NCI-H526 (cell line): ENCODE data around the gene ANKRD33B.
"Not testable (repeated sequence)": the region's sequence is repeated elsewhere in the genome, so short reads cannot be mapped to it uniquely, and the experiment has no call there.

Experiments used
- DNase-seq, 2 experiments: peaks; one replicate each; lab custom pipeline; 2025; lab: John Stamatoyannopoulos, UW

The ANKRD33B gene

GRCh38 chr5:10593531-10594181, 29.8 kb downstream of the ANKRD33B start:
- no peak for DNase-seq

DNA sequence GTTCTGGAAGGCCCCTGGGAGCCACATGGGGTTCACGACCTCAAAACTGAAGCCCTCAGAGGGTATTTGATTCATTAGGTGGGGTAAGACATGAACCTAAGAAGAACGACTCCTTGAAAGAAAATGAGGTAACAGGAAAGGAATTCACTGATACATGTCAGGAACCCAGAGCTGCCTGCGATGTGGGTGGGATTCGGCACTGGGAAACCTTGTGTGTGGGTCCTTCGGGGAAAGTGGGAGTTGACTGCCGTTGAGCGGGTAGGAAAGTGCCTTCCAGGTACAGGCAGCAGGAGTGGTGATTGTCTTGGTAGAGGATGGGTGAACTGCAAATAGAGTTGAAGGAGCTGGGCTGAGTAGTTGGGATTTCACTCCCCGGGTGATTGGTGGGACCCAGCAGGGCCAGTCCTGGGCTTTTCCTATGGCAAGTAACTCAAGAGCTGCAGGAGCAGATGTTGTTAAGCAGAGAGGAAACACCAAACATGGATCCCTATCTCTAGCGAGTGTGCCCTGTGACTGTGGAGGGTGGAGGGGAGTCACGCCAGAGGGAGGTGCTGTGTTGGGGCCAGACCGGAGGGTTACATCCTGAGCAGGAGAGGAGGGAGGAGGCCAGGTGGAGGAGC, 30.8 kb downstream of the ANKRD33B start:
- no peak for DNase-seq

DNA sequence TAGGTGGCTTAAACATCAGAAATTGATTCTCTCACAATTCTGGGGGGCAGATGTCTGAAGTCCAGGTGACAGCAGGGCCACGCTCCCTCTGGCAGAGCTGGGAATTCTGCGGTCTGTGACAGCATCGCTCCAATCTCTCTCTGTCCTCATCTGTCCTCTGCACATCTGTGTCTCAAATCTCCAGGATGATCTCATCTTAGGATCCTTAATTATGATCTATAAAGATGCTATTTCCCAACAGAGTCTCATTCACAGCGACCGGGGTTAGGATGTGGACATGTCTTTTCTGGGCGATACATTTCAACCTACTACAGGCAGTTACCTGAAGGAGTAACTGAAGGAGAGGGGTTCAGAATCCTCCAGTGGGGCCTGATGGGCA, 31.4 kb downstream of the ANKRD33B start:
- DNase-seq = no peak

GRCh38 chr5:10595672-10596309, 31.9 kb downstream of the ANKRD33B start:
- DNase-seq = no peak

- no peak for DNase-seq
Measured at GRCh38 chr5:10596310-10596703, 32.4 kb downstream of the ANKRD33B start.

DNA sequence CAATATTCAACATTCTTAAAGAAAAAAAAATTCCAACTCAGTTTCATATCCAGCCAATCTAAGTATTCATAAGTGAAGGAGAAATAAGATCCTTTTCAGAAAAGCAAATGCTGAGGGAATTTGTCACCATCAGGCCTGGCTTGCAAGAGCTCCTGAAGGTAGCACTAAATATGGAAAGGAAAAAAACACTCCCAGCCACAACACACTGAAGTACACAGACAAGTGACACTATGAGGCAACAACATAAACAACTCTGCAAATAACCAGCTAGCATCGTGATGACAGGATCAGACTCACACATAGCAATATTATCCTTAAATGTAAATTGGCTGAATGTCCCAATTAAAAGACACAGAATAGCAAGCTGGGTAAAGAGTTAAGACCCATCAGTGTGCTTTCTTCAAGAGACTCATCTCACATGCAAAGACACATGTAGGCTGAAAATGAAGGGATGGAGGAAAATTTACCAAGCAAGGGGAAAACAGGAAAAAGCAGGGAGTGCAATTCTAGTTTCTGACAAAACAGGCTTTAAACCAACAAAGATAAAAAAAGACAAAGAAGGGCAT, 33.1 kb downstream of the ANKRD33B start:
- DNase-seq = no peak

GRCh38 chr5:10599113-10599512, 35.2 kb downstream of the ANKRD33B start:
- DNase-seq = no peak

- peak; percentile 23 to 50 for DNase-seq
Measured at GRCh38 chr5:10599862-10600284, 36.0 kb downstream of the ANKRD33B start.

DNA sequence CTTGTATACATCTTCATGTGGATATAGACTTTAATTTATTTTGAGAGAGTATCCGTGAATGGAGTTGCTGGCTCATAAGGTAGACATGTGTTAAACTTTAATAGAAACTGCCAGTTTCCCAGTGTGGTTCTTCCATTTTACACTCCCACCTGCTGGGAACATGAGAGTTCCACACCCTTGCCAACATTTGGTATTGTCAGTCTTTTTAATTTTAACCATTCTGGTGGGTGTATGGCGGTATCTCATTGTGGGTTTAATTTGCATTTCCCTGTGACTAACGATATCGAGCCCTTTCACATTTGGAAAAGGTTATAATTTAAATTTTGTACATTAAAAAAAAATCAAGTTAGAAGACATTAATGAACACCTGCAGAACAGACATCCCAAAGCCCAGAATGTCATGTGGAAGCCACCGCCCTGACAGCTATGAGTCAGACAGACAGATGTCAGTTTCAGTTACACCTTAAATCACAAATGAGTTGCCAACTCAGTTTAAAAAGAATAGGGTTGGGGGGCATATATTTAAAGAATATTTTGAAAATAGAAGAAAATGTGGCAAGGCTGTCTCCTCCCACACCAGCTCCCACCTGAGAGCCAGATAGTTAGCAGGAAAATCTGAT, 36.9 kb downstream of the ANKRD33B start:
- DNase-seq = peak in 1 of 2 experiments; percentile 37

DNA sequence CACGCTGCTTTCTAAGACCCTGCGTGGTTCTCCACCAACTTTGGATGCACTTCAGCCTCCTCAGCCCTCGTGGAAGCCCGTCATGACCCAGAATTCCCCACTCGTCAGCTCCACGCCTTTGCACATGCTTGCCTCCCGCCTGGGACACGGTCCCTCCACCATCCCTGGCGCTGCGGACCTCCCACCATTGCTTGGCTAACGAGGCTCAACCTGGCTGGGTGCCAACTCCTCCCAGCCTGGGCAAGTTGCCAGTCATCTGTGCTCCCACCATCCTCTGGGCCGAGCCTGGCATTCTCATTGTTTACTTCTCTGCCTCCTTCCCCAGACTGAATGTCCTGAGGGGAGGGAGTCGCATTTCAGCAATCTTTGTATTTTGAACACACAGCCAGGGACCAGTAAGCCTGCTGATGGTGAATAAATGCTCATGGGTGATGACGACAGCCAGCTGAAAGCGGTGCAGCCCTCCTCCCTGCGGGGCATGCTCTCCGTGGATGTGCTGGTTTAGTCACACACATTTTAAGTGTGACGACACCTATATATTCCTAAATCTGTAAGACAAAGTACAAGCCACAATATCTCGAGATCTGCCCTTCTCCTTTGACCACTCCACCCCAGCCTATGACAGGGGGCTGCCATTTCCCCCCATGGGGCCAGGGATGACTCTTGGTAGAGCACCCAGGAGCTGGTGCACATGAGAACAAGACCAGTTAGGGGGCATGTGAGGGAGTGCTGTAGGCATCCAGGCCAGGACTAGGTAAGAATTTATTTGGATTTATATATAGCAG, 37.6 kb downstream of the ANKRD33B start:
- DNase-seq = peak; percentile 80 to 88

DNA sequence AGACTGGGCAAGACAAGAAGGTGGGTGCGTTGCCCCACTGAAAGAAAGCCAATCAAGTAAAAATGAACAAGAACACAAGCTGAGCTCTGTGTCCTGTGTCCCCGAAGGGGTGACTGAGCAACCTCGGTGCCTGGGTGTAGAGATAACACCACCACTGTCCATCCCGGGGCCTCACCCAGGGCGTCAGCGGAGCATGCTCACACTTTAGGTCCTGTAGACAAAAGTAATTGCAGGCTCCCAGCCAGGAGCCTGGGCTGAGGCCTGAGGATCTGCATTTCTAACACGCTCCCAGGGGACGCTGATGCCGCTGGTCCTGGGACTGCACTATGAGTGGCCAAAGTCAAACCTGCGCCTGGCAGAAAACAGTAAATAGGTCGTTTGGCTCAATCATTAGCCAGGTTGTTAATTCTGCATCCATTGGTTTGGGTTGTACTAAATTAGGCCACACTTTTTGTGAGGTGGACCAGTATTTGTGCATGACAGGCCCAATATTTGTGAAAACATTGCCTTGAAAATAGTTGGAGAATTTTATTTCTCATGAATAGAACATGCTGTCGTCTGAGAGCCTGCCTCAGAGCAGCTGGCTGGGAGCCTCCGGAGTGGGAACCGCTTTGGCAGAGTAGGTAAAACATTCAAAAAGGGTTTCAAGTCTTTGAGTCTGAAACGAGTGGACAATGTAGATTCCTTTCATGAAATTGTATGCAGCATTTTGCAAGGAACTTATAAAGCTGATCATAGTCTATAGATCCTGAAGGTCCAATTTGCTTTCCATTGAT, 38.3 kb downstream of the ANKRD33B start:
- DNase-seq = no peak

DNA sequence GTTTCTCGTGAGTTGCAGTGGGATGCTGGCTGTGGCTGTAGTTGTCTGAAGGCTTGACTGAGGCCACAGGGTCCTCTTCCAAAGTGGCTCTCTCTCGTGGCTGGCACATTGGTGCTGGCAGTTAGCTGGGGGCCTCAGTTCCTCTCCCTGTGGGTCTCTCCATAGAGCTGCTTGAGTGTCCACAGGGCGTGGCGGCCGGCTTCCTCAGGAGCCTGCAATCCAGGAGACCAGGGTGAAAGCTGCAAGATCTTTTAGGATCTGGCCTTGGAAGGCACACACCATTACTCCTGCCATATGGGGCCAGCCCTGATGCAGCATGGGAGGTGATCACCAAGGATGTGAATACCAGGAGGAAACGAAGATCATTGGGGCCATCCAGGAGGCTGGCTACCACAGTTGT, 41.1 kb downstream of the ANKRD33B start:
- no peak for DNase-seq

DNA sequence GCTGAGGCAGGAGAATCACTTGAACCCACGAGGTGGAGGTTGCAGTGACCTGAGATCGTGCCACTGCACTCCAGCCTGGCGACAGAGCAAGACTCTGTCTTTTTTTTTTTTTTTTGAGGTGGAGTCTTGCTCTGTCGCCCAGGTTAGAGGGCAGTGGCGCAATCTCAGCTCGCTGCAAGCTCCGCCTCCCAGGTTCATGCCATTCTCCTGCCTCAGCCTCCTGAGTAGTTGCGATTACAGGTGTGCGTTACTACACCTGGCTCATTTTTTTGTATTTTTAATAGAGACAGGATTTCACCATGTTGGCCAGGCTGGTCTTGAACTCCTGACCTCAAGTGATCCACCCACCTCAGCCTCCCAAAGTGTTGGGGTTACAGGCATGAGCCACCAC, 42.8 kb downstream of the ANKRD33B start:
- not testable (repeated sequence) for DNase-seq

DNA sequence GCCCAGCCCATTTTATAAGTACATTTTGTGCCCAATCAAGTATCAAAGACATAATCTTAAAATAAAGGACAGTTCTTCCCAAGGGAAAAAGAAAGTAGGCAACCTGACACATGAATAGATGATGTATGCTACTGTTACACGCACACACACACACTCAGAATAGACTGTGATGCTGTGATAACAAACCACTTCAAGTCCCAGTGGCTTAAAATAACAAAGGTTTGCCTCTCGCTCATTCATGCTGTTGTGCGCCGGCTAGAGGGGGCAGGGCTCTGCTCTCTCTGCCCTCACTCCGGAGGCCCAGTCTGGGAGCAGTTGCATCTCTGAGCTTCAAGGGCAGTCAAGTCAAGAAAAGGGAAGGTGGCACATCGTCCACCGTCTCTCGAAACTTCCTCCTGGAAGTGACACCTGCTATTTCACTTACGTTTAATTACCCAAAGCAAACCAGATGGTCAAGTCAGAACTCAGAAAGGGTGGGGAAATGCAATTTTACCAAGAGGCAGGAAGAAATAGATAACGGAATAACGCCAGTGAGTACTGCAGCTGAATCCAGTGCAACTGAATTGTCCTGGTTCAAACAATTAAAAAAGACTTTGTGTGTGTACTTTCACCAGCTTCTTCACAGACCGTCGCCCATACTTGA, 43.3 kb downstream of the ANKRD33B start:
- no peak for DNase-seq

GRCh38 chr5:10607666-10608073, 43.8 kb downstream of the ANKRD33B start:
- no peak for DNase-seq

- DNase-seq = not testable (repeated sequence)
Measured at GRCh38 chr5:10608081-10608480, 44.2 kb downstream of the ANKRD33B start.

- DNase-seq = no peak
Measured at GRCh38 chr5:10610058-10610457, 46.2 kb downstream of the ANKRD33B start.

GRCh38 chr5:10611290-10611689, 47.4 kb downstream of the ANKRD33B start:
- no peak for DNase-seq

GRCh38 chr5:10612251-10612650, 48.4 kb downstream of the ANKRD33B start:
- DNase-seq = no peak

DNA sequence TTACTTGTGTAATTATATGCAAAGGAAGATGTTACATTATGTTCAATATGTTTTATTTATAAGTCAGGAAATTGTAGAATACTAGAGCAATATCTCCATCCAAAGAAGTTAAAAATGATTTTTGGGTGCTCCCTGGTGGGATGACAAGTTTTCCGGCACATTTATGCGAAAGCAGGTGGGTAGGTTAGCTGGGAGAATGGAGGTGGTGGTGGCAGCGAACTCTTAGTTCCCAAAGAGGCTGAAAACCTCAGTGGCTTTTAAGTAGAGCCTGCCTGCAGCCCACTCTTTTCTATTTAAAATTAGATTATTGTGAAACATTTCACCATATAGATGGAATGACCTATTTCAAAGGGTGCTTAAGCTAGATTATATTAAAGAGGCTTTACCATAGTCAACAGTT, 51.8 kb downstream of the ANKRD33B start:
- DNase-seq = no peak

GRCh38 chr5:10617103-10617502, 53.2 kb downstream of the ANKRD33B start:
- no peak for DNase-seq
